Stimulated activated CD8-positive, alpha-beta memory T cell treated with anti-CD3 and anti-CD28 coated beads, Interleukin-7, amount 100 ng/mL, for 48 hours (primary cell): ENCODE results near the gene DYSF.

ENCODE experiments used
- DNase-seq, 2 donors: peaks; one replicate each; pipeline ENCODE4 v3.0.0-alpha.2; 2020; ENCODE audit warnings: low read depth in 1 of 2; ENCODE audit errors: extremely low read depth in 1 of 2

Gene DYSF

DNA sequence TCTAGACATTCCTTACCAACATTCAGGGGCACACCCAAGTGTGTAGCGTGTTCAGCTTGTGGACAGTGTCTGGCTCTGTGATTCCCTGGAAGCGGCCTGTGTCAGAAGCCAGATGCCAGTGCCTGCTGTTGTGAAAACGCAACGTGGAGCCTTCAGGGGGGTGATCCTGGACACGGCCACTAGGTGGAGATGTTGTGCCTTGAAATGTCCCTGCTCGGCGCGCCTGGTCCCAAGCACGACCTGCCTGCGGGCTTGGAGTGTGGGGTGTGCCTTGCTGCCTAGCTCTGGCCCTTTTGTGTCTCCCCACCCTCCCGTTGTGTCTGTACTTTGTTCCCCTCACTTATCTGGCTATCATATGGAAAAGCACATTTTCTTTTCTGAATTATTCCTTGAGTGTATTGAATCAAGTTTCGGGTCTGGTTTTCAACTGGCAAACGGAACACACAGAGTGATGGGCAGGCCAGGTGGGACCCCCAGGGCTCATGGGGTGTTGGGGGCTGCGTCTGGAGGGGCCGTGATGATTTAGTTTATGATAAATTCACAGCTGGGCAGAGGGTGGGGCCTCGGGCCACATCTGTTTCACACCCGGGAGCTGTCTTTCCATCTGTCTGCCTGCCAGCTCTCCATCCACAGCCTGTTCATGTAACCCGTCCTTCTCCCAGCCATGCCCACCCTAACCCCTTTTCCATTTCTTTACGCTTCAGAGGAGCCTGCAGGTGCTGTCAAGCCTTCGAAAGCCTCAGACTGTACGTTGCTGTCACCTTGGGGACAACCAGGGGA lies 95.5 kb downstream of the DYSF start:
- DNase-seq = peak; percentile 34 to 45

- no peak for DNase-seq
Measured at GRCh38 chr2:71550801-71551630, 97.7 kb downstream of the DYSF start.

GRCh38 chr2:71551631-71551915 lies 98.2 kb downstream of the DYSF start:
- no peak for DNase-seq

GRCh38 chr2:71552356-71552755 lies 99.0 kb downstream of the DYSF start:
- no peak for DNase-seq

DNA sequence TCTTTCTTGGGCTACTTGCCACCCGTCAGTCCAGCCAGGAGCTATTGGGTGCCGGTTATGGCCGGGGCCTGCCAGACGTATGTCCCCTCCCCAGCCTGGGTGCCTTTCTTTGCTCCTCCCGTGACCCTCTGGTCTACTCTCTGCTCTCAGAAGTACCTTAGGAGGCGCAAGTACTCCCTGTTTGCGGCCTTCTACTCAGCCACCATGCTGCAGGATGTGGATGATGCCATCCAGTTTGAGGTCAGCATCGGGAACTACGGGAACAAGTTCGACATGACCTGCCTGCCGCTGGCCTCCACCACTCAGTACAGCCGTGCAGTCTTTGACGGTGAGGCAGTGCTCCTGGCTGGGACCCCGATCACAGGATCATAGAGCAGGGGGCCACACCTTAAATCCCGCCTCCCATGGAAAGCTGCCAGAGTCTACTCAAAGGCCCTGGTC lies 99.5 kb downstream of the DYSF start:
- no peak for DNase-seq

GRCh38 chr2:71554028-71554705 lies 100.8 kb downstream of the DYSF start:
- DNase-seq = no peak

GRCh38 chr2:71554706-71555056 lies 101.3 kb downstream of the DYSF start:
- DNase-seq = no peak

GRCh38 chr2:71555798-71556454 lies 102.6 kb downstream of the DYSF start:
- no peak for DNase-seq

DNA sequence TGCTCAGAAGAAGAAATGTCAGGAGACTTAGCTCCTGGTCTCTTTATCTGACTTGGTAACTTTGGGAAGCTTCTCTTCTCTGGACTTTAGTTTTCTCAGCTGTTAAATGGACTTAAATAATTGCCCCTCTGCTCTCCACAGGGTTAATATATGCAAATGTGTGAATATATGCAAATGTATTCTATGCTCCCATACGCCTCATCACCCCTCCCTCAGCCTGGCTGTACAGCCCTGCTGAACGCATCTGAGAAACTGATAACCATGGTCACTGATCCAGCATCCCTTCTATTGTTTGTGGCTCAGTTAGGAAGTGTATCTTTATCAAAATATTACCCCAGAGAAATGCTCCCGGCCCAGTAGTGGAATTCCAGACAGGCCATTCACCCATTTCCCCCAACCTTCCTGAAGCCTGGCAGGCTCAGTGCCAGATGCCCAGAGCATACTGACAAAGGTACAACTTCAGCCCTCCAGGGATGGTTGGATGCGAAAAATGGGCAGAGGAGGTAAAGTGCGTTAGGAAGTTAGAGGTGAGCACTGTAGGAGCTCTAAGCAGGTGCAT lies 103.4 kb downstream of the DYSF start:
- DNase-seq = no peak

DNA sequence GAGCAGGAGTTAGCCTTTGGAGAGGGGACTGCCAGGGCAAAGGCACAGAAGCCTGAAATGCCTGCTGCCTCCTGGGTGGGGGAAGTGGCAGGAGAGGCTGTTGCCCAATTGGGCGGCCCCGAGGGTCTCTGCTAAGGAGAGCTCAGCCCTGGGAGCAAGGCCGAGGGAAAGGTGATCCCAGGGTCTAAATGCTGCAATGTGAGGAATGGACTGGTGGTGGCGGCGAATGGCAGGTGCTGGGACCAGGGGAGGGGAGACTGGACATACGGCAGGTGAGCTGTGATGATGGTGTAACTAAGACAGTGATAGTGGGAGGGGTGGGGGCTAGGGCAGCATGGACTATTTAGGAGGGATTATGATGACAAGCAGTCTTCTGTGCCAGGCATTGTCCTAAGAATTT lies 104.0 kb downstream of the DYSF start:
- no peak for DNase-seq

- DNase-seq = no peak
Measured at GRCh38 chr2:71558300-71559051, 105.1 kb downstream of the DYSF start.

DNA sequence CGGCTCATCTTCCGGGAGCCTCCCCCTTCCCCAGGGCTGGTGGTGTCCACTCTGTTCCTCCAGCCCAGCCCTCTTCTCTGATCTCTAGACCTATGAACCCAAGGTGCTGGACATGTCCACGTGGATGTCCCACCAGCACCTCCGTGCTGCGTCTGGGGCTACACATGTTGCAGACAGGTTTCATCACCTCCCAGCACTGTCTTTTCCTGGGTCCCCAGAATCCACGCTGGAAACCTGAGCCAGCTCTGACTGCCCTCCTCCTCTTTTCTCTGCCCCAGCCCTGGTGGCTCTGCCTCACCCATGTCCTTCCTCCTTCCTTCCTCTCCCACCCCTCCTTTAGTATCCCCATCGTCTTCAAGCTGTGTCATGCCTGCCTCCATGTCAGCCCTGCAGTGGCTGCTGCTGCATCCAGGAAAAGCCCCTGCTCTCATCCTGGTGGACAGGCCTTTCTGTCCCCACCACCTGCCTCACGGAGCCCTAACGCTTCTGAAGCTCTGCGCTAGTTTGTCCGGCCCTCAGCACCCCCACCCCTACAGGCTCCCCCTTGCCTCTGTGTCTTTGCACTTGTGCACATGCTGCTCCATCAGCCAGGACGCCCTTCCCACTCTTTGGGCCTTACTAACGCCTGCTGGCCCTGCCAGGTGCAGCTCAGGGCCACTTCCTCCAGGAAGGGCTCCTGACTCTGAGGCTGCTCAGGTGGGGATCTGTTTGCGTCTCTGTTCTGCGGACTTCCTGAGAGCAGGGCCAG lies 105.9 kb downstream of the DYSF start:
- DNase-seq = no peak

- no peak for DNase-seq
Measured at GRCh38 chr2:71559828-71560637, 106.7 kb downstream of the DYSF start.

GRCh38 chr2:71560638-71561011 lies 107.3 kb downstream of the DYSF start:
- no peak for DNase-seq

DNA sequence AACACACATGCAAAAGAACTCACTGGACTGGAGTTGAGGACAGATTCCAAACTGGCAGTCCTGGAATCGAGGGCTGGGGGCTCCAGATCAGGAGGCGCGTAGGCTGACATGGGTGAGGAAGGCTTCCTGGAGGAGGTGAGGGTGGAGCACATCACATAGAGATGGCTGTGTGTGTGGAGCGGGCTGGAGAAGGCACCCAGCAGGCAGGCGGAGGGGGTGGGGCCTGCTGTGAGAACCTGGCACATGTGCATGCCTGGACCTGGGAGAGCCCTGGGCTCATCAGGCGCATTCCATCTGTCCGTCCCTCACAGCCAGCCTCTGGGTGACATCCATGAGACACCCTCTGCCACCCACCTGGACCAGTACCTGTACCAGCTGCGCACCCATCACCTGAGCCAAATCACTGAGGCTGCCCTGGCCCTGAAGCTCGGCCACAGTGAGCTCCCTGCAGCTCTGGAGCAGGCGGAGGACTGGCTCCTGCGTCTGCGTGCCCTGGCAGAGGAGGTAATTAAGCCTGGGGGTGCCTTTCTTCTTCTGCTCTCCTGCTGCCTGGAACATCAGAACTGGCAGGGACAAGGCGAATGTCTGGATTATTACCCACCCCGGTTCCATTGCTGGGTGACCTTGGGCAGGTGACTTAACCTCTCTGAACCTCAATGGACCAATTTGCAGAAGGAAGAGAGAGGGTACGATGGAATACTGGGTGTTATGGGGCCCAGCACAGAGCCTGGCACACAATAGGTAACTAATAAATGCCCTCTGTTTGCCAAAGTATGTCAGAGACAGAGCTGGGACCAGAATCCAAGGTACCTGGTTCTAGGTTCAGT lies 108.3 kb downstream of the DYSF start:
- no peak for DNase-seq

DNA sequence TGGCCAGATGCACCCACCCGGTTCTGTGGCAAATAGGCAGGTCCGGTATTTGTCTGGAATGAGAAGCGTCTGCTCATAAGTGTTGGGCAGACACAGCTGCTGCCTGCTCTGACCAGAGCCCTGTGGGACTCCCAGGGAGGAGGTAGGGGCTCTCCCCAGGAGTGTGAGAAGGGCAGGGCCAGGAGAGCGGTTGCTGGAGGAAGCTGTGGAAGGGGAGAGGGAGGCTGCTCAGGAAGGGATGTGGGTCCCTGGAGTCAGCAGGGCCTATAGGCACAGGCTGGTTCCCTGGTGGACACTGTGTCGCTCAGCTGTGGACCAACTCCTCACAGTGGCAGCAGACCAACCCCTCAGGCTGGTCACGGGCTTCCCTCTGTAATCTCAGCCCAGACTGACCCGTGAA lies 109.2 kb downstream of the DYSF start:
- no peak for DNase-seq

GRCh38 chr2:71563872-71564271 lies 110.5 kb downstream of the DYSF start:
- DNase-seq = no peak

- no peak for DNase-seq
Measured at GRCh38 chr2:71564361-71564760, 111.0 kb downstream of the DYSF start.
